ENCODE measurements around the gene FAM136A.
"Not testable (repeated sequence)": the region's sequence is repeated elsewhere in the genome, so short reads cannot be mapped to it uniquely, and the experiment has no call there.

FAM136A gene

GRCh38 chr2:70303186-70303585 is 1.3 kb upstream of the FAM136A start:
- no peak overlapping the region for H3K4me3 ChIP-seq (ENCODE audit: low read length)
- DNase-seq (ENCODE audit: low read depth, low spot score): no peak

- H3K4me3 ChIP-seq (ENCODE audit: low read length): peak overlapping the region; percentile 89
- not testable (repeated sequence) for DNase-seq (ENCODE audit: low read depth, low spot score)
Measured at GRCh38 chr2:70302195-70302546, 304 bp upstream of the FAM136A start.

- no peak for DNase-seq (ENCODE audit: low read depth, low spot score)
- H3K4me3 ChIP-seq (ENCODE audit: low read length): peak overlapping the region; percentile 89
Measured at GRCh38 chr2:70300771-70301343, 1.0 kb downstream of the FAM136A start.

DNA sequence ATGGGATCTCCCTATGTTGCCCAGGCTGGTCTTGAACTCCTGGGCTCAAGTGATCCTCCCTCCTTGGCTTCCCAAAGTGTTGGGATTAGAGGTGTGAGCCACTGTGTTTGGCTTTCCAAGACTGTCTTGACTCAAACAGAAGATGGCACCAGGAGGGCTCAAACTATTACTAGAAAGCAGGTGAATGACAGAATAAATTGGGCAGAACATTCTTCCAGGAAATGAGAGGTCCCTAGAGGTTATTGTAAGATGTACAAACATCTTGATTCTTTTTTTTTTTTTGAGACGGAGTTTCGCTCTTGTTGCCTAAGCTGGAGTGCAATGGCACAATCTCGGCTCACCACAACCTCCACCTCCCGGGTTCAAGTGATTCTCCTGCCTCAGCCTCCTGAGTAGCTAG is 4.0 kb downstream of the FAM136A start:
- not testable (repeated sequence) for DNase-seq (ENCODE audit: low read depth, low spot score); H3K4me3 ChIP-seq (ENCODE audit: low read length)

DNA sequence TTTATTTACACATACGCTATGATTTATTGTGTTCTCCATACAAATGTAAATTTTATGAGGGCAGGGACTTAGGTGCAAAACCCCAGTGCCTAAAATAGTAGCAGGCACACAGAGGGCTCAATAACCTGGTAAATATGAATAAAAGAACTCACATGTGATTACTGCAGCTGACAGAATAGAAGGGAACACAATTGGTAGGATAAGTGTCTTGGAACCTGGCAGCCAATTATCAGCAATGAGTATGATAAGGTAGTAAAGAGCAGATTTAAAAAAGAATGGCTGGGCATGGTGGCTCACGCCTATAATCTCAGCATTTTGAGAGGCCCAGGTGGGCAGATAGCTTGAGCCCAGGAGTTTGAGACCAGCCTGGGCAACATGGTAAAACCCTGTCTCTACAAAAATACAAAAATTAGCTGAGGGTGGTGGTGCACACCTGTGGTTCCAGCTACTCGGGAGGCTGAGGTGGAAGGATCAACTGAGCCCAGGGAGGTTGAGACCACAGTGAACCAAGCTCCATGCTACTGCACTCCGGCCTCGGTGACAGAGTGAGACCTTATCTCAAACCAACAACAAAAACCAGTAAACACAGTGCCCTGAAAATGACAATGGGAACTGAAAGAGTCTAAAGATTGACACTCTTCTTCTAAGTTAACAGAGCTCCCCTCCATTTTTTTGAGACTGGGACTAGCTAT is 18.2 kb downstream of the FAM136A start:
- no peak overlapping the region for H3K4me3 ChIP-seq (ENCODE audit: low read length)
- no peak for DNase-seq (ENCODE audit: low read depth, low spot score)

DNA sequence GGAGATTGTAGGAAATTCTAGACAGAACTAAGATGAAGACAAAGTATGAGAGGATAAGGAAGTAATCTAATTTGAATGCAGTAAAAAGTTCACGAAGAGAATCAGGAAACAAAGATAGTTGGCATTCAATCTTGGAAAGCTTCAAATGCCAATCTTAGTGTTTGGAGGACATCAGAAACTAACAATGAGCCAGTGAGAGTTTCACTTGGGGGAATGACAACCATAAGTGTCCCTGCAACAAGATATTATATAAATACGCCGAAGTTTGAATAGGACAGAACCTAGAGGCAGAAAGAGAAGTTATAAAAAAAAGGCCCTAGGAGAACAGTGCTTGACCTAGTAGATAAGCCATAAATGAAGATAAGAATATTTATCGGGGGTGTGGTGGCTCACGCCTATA is 19.4 kb downstream of the FAM136A start:
- DNase-seq (ENCODE audit: low read depth, low spot score): no peak
- no peak overlapping the region for H3K4me3 ChIP-seq (ENCODE audit: low read length)

DNA sequence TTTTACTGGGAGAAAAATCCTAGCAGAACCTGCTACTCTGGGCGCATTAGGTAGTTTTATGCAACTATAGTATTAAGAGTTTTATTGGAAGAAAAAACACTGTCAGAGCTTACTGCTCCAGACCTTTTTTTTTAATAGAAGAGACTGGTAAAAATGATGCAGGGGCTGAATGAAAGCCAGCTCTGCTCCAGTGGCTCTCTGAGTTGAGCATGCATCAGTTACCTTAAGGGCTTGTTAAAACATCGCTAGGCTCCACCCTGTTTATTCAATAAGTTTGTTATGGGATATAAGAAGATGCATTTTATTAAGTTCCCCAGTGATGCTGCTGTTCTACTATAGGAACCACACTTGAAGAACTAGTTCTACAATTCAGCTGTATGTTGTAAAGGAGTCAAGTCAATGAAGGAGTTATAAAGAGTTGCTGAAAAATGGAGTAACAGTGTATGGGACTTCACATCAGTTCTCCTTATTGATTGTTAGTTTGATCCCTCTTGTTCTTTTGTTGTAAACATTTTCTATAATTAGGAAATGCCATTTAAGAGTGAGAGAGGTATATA is 21.5 kb downstream of the FAM136A start:
- no peak for DNase-seq (ENCODE audit: low read depth, low spot score)
- H3K4me3 ChIP-seq (ENCODE audit: low read length): no peak overlapping the region

- DNase-seq (ENCODE audit: low read depth, low spot score): no peak
- no peak overlapping the region for H3K4me3 ChIP-seq (ENCODE audit: low read length)
Measured at GRCh38 chr2:70270323-70270722, 31.5 kb downstream of the FAM136A start.

GRCh38 chr2:70269422-70270302 is 32.2 kb downstream of the FAM136A start:
- not testable (repeated sequence) for DNase-seq (ENCODE audit: low read depth, low spot score); H3K4me3 ChIP-seq (ENCODE audit: low read length)

- not testable (repeated sequence) for H3K4me3 ChIP-seq (ENCODE audit: low read length); DNase-seq (ENCODE audit: low read depth, low spot score)
Measured at GRCh38 chr2:70266925-70267324, 34.9 kb downstream of the FAM136A start.

DNA sequence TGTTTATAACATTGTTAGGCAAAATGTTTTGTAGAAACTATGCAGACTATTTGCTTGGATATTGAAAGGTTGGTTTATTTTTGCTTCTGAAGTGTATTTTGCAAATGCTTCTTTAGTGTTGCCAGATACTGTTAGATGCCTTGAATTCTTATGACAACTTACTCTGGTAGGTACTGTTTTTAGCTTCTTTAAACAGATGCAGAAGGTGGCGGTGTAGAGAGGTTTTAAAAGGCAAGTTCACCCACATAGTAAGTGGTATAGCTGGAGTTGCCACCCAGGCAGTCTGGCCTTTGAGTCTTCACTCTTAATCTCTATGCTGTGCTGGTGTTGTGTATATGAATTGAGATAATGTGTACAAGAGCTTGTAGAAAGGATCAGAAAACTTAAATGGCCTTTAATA is 40.4 kb downstream of the FAM136A start:
- DNase-seq (ENCODE audit: low read depth, low spot score): no peak
- H3K4me3 ChIP-seq (ENCODE audit: low read length): no peak overlapping the region

GRCh38 chr2:70258532-70258875 is 43.4 kb downstream of the FAM136A start:
- peak overlapping the region; percentile 62 for H3K4me3 ChIP-seq (ENCODE audit: low read length)
- no peak for DNase-seq (ENCODE audit: low read depth, low spot score)

DNA sequence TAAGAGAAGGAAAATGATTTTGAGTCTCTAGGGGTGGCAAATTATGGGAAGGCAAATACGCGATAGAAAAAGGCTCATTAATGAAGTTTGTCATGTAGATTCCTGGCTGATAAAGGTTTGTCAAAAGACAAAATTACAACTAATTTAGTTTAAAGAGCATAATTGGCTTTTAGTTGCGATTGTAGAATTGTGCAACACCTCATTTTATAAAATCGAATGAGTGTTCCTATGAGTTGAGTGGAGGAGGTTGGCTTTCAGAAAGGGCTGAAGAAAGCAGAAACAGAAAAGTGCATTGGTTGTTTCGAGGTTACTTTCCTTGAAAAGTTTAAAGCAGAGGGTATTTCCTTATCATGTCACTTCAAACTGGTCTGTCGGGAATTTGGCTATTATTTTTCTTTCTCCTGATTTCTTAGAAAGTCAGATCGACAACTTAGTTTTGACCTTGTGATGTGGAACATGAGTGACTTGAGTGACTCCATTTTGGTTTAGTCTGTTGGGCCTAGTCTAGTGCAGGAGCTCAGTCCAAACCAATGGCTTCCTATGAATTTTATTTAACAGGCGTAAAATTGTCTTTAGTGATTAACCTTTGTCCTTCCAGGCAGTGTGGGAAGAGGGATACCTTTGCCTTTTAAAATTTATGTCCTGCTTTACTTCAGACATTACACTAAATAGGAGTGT is 46.1 kb downstream of the FAM136A start:
- no peak for DNase-seq (ENCODE audit: low read depth, low spot score)

GRCh38 chr2:70250434-70250833 is 51.4 kb downstream of the FAM136A start:
- no peak for DNase-seq (ENCODE audit: low read depth, low spot score)
- no peak overlapping the region for H3K4me3 ChIP-seq (ENCODE audit: low read length)

More for the DNA sequence above, 46.1 kb downstream of the FAM136A start:
- H3K4me3 ChIP-seq (ENCODE audit: low read length): no peak overlapping the region

DNA sequence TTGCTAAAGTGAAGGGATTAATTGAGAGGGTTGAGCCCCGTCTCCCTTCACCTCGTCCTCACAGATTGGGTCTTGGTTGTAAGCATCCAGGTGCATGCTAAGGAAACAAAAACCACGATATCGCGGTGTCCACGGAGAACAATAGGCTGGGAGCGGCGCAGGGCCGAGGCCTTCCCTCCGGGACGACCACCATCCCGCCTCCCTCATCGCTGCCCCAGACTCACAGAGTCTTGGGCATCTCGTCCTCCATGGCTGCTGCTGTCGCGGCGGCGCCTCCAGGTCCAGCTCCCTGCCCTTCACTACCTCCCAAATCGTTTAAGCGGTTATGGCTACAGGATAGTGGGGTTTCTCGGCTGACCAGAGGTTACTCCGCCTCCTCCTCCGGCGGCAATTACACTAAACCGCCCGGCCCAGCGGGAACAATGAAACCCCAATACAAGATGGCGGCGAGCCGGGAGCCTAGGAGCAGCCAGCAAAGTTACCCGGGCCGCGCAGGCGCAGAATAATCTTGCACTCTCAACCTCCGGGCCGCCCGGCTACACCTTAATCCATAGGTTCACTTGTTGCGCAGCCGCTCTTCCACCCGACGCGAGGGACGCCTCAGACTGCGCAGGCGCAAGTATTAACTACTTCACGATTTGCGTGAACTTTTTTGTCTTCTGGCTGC is 53.6 kb downstream of the FAM136A start, which contains the start of gene TIA1:
Gene TIA1, minus strand, starts transcription at position 448 of the 667 bp plus-strand sequence. Its CDS starts 198 bp downstream, at position 250.
- peak within 1 kb of the TSS; percentile 99 for H3K4me3 ChIP-seq (ENCODE audit: low read length)
- peak; percentile 98 for DNase-seq (ENCODE audit: low read depth, low spot score)

GRCh38 chr2:70247364-70248180 is 54.3 kb downstream of the FAM136A start:
- no peak for DNase-seq (ENCODE audit: low read depth, low spot score)
- peak overlapping the region; percentile 99 for H3K4me3 ChIP-seq (ENCODE audit: low read length)

Measured in Jurkat, Clone E6-1 (cell line).